ENCODE data around the gene ZDHHC11B. TPM values are rescaled to one million over a fixed set of nuclear protein-coding genes. Genes with fewer than 3 reads are reported as not detected.
A peak's percentile ranks its signal among the peaks of the same experiment; 100 is the strongest.
"Not testable (repeated sequence)": the region's sequence is repeated elsewhere in the genome, so short reads cannot be mapped to it uniquely, and the experiment has no call there.

The ZDHHC11B gene
- total RNA-seq, 6 experiments from 2014 or later: 0.56 to 5.1 (median 2.8) TPM

DNA sequence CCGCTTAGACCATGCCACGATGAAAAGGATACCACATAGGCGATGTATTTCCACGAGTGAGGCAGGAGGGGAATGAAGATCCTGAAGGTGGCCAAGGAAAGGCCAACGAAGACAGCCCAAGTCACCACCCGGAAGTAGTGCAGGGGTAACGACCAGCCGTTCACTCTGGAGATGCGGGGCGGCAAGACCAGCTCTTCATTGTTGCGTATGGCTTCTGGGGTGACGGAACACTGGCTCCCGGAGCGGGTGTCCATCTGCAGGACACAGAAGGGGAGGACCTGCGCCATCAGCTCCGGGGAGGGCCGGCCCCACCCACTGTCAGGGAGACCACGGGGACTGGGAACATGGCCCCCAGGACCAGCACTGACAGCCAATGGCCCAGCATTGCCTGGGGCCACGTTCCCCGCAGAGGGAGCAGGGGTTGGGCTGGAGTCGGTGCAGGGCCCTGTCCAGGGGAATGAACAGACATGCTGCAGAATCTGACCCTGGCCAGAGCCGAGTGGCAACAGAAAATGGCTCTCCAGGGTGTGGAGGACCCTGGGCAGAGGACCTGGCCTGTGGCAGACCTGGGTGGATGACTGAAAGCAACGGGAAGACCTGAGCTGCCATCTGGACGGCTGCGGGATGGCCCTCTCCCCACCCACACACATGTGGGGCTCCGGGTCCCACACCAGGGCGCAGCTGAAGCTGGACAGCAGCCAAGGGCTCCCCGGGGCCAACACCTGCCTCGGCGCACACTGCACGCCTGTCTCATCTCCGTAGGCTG is 17.7 kb downstream of the ZDHHC11B start:
- no peak for ATAC-seq
- H3K27me3 ChIP-seq: no peaks in the 10 kb centered on the region

DNA sequence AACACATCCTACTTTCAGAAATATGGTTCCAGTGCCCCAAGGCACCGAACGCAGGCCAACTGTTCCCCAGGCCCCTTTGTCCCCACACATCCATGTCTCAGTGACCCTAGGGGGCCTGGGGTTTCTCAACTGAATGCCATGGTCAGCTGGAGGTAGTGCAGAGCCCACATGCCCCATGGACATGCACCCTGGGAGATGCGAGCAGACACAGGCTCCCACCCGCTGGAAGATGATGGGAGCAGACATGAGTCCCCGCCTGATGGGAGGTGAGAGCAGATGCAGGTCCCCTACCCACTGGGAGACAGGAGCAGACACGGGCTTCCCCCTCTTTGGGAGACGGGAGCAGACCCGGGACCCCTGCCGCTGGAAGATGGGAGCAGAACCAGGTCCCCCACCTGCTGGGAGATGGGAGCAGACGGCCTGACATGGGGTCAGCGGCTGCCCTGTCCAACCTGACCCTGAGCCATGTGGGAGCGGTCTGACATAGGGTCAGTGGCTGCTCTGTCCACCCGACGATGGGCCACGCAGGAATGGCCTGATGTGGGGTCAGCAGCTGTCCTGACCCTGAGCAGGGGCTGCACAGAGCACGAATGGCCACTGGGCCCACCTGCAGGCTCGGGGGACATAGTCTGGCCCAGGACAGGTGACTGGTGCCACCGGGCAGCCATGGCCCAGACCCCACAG is 18.4 kb downstream of the ZDHHC11B start:
- no peaks in the 10 kb centered on the region for H3K9me3 ChIP-seq
- ATAC-seq: peak in 1 of 4 donors; percentile 8
- no peaks in the 10 kb centered on the region for H3K36me3 ChIP-seq
- no peak overlapping the region for H3K4me3 ChIP-seq
- intact Hi-C loops (cut with DNase I): no loop called here
- no peak for TF ChIP-seq POLR2A (IDR thresholded peaks at IDR 0.05)
- TF ChIP-seq, protein P1, sequence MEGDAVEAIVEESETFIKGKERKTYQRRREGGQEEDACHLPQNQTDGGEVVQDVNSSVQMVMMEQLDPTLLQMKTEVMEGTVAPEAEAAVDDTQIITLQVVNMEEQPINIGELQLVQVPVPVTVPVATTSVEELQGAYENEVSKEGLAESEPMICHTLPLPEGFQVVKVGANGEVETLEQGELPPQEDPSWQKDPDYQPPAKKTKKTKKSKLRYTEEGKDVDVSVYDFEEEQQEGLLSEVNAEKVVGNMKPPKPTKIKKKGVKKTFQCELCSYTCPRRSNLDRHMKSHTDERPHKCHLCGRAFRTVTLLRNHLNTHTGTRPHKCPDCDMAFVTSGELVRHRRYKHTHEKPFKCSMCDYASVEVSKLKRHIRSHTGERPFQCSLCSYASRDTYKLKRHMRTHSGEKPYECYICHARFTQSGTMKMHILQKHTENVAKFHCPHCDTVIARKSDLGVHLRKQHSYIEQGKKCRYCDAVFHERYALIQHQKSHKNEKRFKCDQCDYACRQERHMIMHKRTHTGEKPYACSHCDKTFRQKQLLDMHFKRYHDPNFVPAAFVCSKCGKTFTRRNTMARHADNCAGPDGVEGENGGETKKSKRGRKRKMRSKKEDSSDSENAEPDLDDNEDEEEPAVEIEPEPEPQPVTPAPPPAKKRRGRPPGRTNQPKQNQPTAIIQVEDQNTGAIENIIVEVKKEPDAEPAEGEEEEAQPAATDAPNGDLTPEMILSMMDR (IDR thresholded peaks at IDR 0.05): no peak
- DNase-seq: peak in 2 of 3 donors; percentile 36 to 54
- no peaks in the 10 kb centered on the region for H3K4me1 ChIP-seq
- H3K27me3 ChIP-seq: no peaks in the 10 kb centered on the region
- H3K27ac ChIP-seq: no peak overlapping the region
- WGBS (ENCODE audit: insufficient coverage, low coverage, low lambda C conversion rate, missing lambda C conversion rate): 80% methylated on average over 5 of the region's 18 CpGs

More for the DNA sequence above, 17.7 kb downstream of the ZDHHC11B start:
- Histone ChIP-seq H3K9me3 (no peaks in the 10 kb centered on the region), H3K4me3 (no peak overlapping the region), H3K27ac (no peak overlapping the region), H3K36me3 (no peaks in the 10 kb centered on the region), H3K4me1 (no peaks in the 10 kb centered on the region)
- DNase-seq: peak in 2 of 3 donors; percentile 44 to 51
- WGBS (ENCODE audit: insufficient coverage, low coverage, low lambda C conversion rate, missing lambda C conversion rate): 69% methylated on average over 7 of the region's 32 CpGs
- intact Hi-C loops (cut with DNase I): no loop called here
- no peak for TF ChIP-seq POLR2A (IDR thresholded peaks at IDR 0.05)

DNA sequence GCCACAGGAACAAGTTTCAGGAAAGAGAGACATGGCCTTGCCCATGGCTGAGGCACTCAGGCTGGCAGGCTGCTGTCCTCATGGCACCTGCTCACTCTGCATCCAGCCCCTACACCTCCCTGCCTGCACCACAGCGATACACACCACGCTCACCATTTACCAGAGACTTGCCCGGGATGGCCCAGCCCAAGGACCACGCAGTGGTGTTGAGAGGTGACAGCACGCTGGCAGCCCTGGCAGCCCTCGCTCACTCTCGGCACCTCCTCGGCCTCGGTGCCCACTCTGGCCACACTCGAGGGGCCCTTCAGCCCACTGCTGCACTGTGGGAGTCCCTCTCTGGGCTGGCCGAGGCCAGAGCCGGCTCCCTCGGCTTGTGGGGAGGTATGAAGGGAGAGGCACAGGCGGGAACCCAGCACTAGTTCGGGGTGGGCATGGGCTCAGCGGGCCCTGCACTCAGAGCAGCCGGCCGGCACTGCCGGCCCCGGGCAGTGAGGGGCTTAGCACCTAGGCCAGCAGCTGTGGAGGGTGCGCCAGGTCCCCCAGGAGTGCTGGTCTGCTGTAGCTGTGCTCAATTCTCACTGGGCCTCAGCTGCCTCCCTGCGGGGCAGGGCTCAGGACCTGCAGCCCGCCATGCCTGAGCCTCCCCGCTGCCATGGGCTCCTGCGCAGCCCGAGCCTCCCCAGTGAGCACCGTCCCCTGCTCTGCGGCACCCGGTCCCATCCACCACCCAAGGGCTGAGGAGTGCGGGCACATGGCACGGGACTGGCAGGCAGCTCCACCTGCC is 20.3 kb downstream of the ZDHHC11B start:
- Histone ChIP-seq H3K4me1 (peaks cover 0 to 4% (median 0%) of the 10 kb centered on the region in 4 donors), H3K27me3 (no peaks in the 10 kb centered on the region), H3K4me3 (no peak overlapping the region), H3K27ac (no peak overlapping the region), H3K9me3 (no peaks in the 10 kb centered on the region), H3K36me3 (no peaks in the 10 kb centered on the region)
- intact Hi-C loops (cut with DNase I): no loop called here
- no peak for TF ChIP-seq POLR2A (IDR thresholded peaks at IDR 0.05)
- TF ChIP-seq, protein P1 (IDR thresholded peaks at IDR 0.05): no peak
- DNase-seq (peak in 2 of 3 donors; percentile 43 to 53), ATAC-seq (no peak)
- WGBS (ENCODE audit: insufficient coverage, low coverage, low lambda C conversion rate, missing lambda C conversion rate): 97% methylated on average over 10 of the region's 31 CpGs

DNA sequence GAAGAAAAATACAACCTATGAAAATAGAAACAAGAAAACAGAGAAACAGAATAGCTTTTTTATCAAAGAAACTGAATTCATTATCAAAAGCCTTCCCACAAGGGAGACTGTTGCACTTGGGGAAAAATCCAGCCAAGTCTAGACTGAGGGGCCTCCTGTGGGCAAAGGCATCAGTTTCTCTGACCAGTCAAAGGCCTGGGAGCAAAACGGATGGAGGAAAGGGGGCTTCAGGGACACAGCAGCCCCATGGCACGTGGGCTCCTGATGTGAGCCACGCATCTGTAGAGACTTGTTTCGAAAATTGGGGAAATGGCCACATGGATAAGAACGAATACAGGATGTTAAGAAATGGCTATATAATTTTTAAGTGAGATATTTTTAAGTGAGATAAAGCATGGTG is 21.1 kb downstream of the ZDHHC11B start:
- Histone ChIP-seq H3K9me3 (no peaks in the 10 kb centered on the region), H3K4me3 (no peak overlapping the region), H3K36me3 (no peaks in the 10 kb centered on the region), H3K4me1 (peaks cover 0 to 12% (median 5%) of the 10 kb centered on the region in 4 donors), H3K27ac (no peak overlapping the region), H3K27me3 (no peaks in the 10 kb centered on the region)
- no peak for TF ChIP-seq POLR2A (IDR thresholded peaks at IDR 0.05)
- TF ChIP-seq, protein P1 (IDR thresholded peaks at IDR 0.05): no peak
- WGBS (ENCODE audit: insufficient coverage, low coverage, low lambda C conversion rate, missing lambda C conversion rate): 76% methylated on average over 5 of the region's 5 CpGs
- ATAC-seq (no peak), DNase-seq (no peak)
- intact Hi-C loops (cut with DNase I): no loop called here

DNA sequence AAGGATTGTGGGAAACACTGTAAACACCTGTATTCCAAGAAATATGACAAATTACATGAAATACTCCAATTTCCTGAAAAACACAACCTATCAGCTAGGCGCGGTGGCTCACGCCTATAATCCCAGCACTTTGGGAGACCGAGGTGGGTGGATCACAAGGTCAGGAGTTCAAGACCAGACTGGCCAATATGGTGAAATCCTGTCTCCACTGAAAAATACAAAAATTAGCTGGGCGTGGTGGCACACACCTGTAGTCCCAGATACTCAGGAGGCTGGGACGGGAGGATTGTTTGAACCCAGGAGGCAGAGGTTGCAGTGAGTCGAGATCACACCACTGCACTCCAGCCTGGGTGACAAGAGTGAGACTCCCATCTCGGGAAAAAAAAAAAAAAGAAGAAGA is 21.5 kb downstream of the ZDHHC11B start:
- H3K9me3 ChIP-seq; DNase-seq; H3K27ac ChIP-seq; H3K27me3 ChIP-seq; intact Hi-C loops (cut with DNase I); ATAC-seq; H3K36me3 ChIP-seq; H3K4me3 ChIP-seq: not testable (repeated sequence)
- peaks cover 0 to 12% (median 6%) of the 10 kb centered on the region in 4 donors for H3K4me1 ChIP-seq
- 77% methylated on average over 8 of the region's 8 CpGs for WGBS (ENCODE audit: insufficient coverage, low coverage, low lambda C conversion rate, missing lambda C conversion rate)

All from right lobe of liver (tissue), 6 donors.